NOMO-1 treated with DMSO at 0.1 percent for 48 hours (cell line): ENCODE data around the gene GAREM2.

Experiments used
- DNase-seq: peaks from one replicate; lab custom pipeline; 2025; ENCODE audit not compliant: unreplicated experiment; lab: John Stamatoyannopoulos, UW

GAREM2 gene

GRCh38 chr2:26185954-26186770 is 13.3 kb downstream of the GAREM2 start:
- DNase-seq, result no peak

GRCh38 chr2:26187114-26187513 is 14.2 kb downstream of the GAREM2 start:
- no peak for DNase-seq

GRCh38 chr2:26187537-26188104 is 14.7 kb downstream of the GAREM2 start:
- no peak for DNase-seq

- DNase-seq, result no peak
These were observed 16.2 kb downstream of the GAREM2 start for GRCh38 chr2:26189123-26189522.

- no peak for DNase-seq
These were observed 16.9 kb downstream of the GAREM2 start for GRCh38 chr2:26189751-26190150.

- DNase-seq, result no peak
These were observed 17.5 kb downstream of the GAREM2 start for GRCh38 chr2:26190369-26190768.

GRCh38 chr2:26191316-26192159 is 18.6 kb downstream of the GAREM2 start:
- no peak for DNase-seq

GRCh38 chr2:26193578-26194231 is 20.8 kb downstream of the GAREM2 start:
- DNase-seq, result no peak

- DNase-seq, result no peak
These were observed 22.4 kb downstream of the GAREM2 start for GRCh38 chr2:26195040-26195984.

GRCh38 chr2:26196683-26197418 is 24.0 kb downstream of the GAREM2 start:
- DNase-seq, result peak; percentile 87

- no peak for DNase-seq
These were observed 24.6 kb downstream of the GAREM2 start for GRCh38 chr2:26197516-26197915.

GRCh38 chr2:26202981-26203490 is 30.1 kb downstream of the GAREM2 start:
- no peak for DNase-seq

GRCh38 chr2:26203906-26204305 is 31.0 kb downstream of the GAREM2 start:
- DNase-seq, result no peak

- DNase-seq, result no peak
These were observed 39.1 kb downstream of the GAREM2 start for GRCh38 chr2:26212011-26212410.

GRCh38 chr2:26214759-26215158 is 41.9 kb downstream of the GAREM2 start:
- peak; percentile 6 for DNase-seq

- no peak for DNase-seq
These were observed 42.9 kb downstream of the GAREM2 start for GRCh38 chr2:26215833-26216232.

- no peak for DNase-seq
These were observed 43.7 kb downstream of the GAREM2 start for GRCh38 chr2:26216587-26216986.

GRCh38 chr2:26217720-26218119 is 44.8 kb downstream of the GAREM2 start:
- DNase-seq, result no peak

- no peak for DNase-seq
These were observed 50.1 kb downstream of the GAREM2 start for GRCh38 chr2:26223018-26223417.
